H1 (cell line): ENCODE results near the gene NXT1. TPM values are rescaled to one million over a fixed set of nuclear protein-coding genes. Genes with fewer than 3 reads are reported as not detected.

Experiments
- CTCF ChIA-PET: fragments of 300-600 bp; sonication (Branson Sonifier 250); formaldehyde crosslinking; loops from one replicate; lab custom pipeline; 2021; ENCODE audit not compliant: partially characterized antibody; lab: Charles Lee
- POLR2A ChIA-PET: fragments of 300-600 bp; sonication (Branson Sonifier 250); formaldehyde crosslinking; loops from one replicate; lab custom pipeline; 2021; ENCODE audit warnings: inconsistent platforms; ENCODE audit not compliant: partially characterized antibody; lab: Charles Lee
- DNase-seq, 2 experiments: peaks; one replicate each; pipeline versions ENCODE4 v3.0.0 to v3.0.0-alpha.2; 2010 to 2022; ENCODE audit warnings: low spot score in 2 of 2, low read depth in 1 of 2, mixed read lengths in 1 of 2
- FAIRE-seq: peaks from 2 replicates; lab custom pipeline; 2011; peaks lifted over from hg19 to GRCh38; lab: Jason Lieb, UNC
- H2AFZ ChIP-seq: 2 replicates; pipeline ENCODE4 v1.8.1; 2012; ENCODE audit warnings: low read length, inconsistent platforms
- H2AK5ac ChIP-seq: 2 replicates; pipeline ENCODE4 v1.6.1; 2013; ENCODE audit warnings: low read depth, low read length
- H2BK120ac ChIP-seq: replicated peaks from 2 replicates; pipeline ENCODE3; 2013; ENCODE audit warnings: low read depth, low read length, inconsistent platforms
- H2BK12ac ChIP-seq: 2 replicates; pipeline ENCODE4 v1.6.1; 2013; ENCODE audit warnings: low read depth, low read length
- H2BK15ac ChIP-seq: 2 replicates; pipeline ENCODE4 v1.6.1; 2013; ENCODE audit warnings: low read length
- H2BK20ac ChIP-seq: 2 replicates; pipeline ENCODE4 v1.6.1; 2013; ENCODE audit warnings: low read length
- H2BK5ac ChIP-seq: 2 replicates; pipeline ENCODE4 v1.6.1; 2013; ENCODE audit warnings: low read depth, low read length
- H3K14ac ChIP-seq: 2 replicates; pipeline ENCODE4 v1.6.1; 2013; ENCODE audit warnings: inconsistent platforms; ENCODE audit not compliant: insufficient read length
- H3K18ac ChIP-seq: 2 replicates; pipeline ENCODE4 v1.6.1; 2013; ENCODE audit warnings: low read length; ENCODE audit errors: extremely low read depth
- H3K23ac ChIP-seq: 2 replicates; pipeline ENCODE4 v1.6.1; 2013; ENCODE audit warnings: inconsistent platforms; ENCODE audit not compliant: insufficient read length
- H3K23me2 ChIP-seq: 2 replicates; pipeline ENCODE4 v1.6.1; 2013; ENCODE audit warnings: low read depth, low read length
- H3K27ac ChIP-seq: 2 replicates; pipeline ENCODE4 v1.6.1; 2011; ENCODE audit warnings: low read depth, low read length, inconsistent platforms
- H3K27me3 ChIP-seq, 4 experiments: replicated peaks in 1 of 4; 1 replicate in 1 of 4; 2 replicates in 3 of 4; pipeline versions ENCODE4 v1.6.1 to v1.8.1; 2011 to 2013; ENCODE audit warnings: low read length in 3 of 4, mild to moderate bottlenecking in 3 of 4, inconsistent platforms in 2 of 4, mixed read lengths in 2 of 4, moderate library complexity in 1 of 4; ENCODE audit not compliant: control insufficient read depth in 3 of 4, insufficient read depth in 3 of 4; ENCODE audit errors: extremely low read depth in 1 of 4
- H3K36me3 ChIP-seq, 4 experiments: 2 replicates each; pipeline versions ENCODE4 v1.6.1 to v1.8.1; 2011 to 2013; ENCODE audit warnings: mild to moderate bottlenecking in 4 of 4, low read length in 3 of 4, moderate library complexity in 2 of 4, control low read depth in 1 of 4, inconsistent platforms in 1 of 4; ENCODE audit not compliant: insufficient read depth in 4 of 4, control insufficient read depth in 2 of 4
- H3K4ac ChIP-seq: replicated peaks from 2 replicates; pipeline ENCODE3; 2013; ENCODE audit warnings: low read length, low read depth, mixed read lengths, inconsistent platforms; ENCODE audit not compliant: insufficient read length
- H3K4me1 ChIP-seq, 4 experiments: replicated peaks in 1 of 4; 1 replicate in 1 of 4; 2 replicates in 3 of 4; pipeline versions ENCODE4 v1.6.1 to v1.8.1; 2011 to 2013; ENCODE audit warnings: low read length in 3 of 4, inconsistent platforms in 2 of 4, mixed read lengths in 1 of 4; ENCODE audit not compliant: insufficient read depth in 4 of 4, control insufficient read depth in 3 of 4
- H3K4me2 ChIP-seq, 2 experiments: 2 replicates each; pipeline versions ENCODE4 v1.6.1 to v1.8.1; 2011 to 2013; ENCODE audit warnings: low read depth in 2 of 2, low read length in 2 of 2, control low read depth in 1 of 2, inconsistent platforms in 1 of 2, mild to moderate bottlenecking in 1 of 2; ENCODE audit not compliant: insufficient read depth in 1 of 2
- H3K4me3 ChIP-seq, 4 experiments: fragments of 200-600, 300-600 bp in 1 of 4; sonication (generic), shearing (Covaris generic), sonication (Bioruptor Twin) in 1 of 4; 2 replicates each; pipeline versions ENCODE4 v1.5.1 to v1.8.1; 2011 to 2016; ENCODE audit warnings: low read length in 4 of 4, low read depth in 3 of 4, control low read depth in 2 of 4, inconsistent platforms in 2 of 4, mild to moderate bottlenecking in 2 of 4, mixed read lengths in 1 of 4, moderate library complexity in 1 of 4; ENCODE audit not compliant: insufficient read depth in 2 of 4; ENCODE audit errors: extremely low read depth in 1 of 4
- H3K56ac ChIP-seq: replicated peaks from 2 replicates; pipeline ENCODE3; 2013; ENCODE audit warnings: low read depth, mild to moderate bottlenecking, mixed read lengths, low read length, inconsistent platforms; ENCODE audit not compliant: insufficient read length
- H3K79me1 ChIP-seq: 2 replicates; pipeline ENCODE4 v1.6.1; 2013; ENCODE audit warnings: low read depth, low read length, control low read depth
- H3K79me2 ChIP-seq, 2 experiments: 2 replicates each; pipeline versions ENCODE4 v1.6.1 to v1.8.1; 2012 to 2013; ENCODE audit warnings: low read length in 2 of 2, mild to moderate bottlenecking in 2 of 2, inconsistent platforms in 1 of 2; ENCODE audit not compliant: insufficient read depth in 2 of 2, control insufficient read depth in 1 of 2
- H3K9ac ChIP-seq, 4 experiments: replicated peaks in 1 of 4; 1 replicate in 1 of 4; 2 replicates in 3 of 4; pipeline versions ENCODE4 v1.6.1 to v1.8.1; 2011 to 2013; ENCODE audit warnings: low read depth in 3 of 4, low read length in 3 of 4, control low read depth in 2 of 4, mild to moderate bottlenecking in 2 of 4, moderate library complexity in 2 of 4, inconsistent platforms in 1 of 4; ENCODE audit errors: extremely low read depth in 1 of 4
- H3K9me3 ChIP-seq, 2 experiments: 2 replicates each; pipeline versions ENCODE4 v1.6.1 to v1.8.1; 2012 to 2013; ENCODE audit warnings: mild to moderate bottlenecking in 2 of 2, moderate library complexity in 2 of 2, control low read depth in 1 of 2, inconsistent platforms in 1 of 2, low read depth in 1 of 2, low read length in 1 of 2, mixed read lengths in 1 of 2; ENCODE audit not compliant: insufficient read depth in 2 of 2
- H4K20me1 ChIP-seq, 2 experiments: replicated peaks in 1 of 2; 2 replicates each; pipeline versions ENCODE3 to v1.8.1; 2011 to 2013; ENCODE audit warnings: inconsistent platforms in 2 of 2, low read length in 2 of 2, mild to moderate bottlenecking in 1 of 2; ENCODE audit not compliant: insufficient read depth in 2 of 2, control insufficient read depth in 1 of 2
- H4K5ac ChIP-seq: 2 replicates; pipeline ENCODE4 v1.6.1; 2013; ENCODE audit warnings: low read length, low read depth, mixed read lengths, inconsistent platforms; ENCODE audit not compliant: insufficient read length
- H4K8ac ChIP-seq: 2 replicates; pipeline ENCODE4 v1.8.0; 2013; ENCODE audit warnings: mild to moderate bottlenecking, moderate library complexity, low read length, inconsistent platforms; ENCODE audit not compliant: insufficient read depth; ENCODE audit errors: extremely low read depth
- H4K91ac ChIP-seq: replicated peaks from 2 replicates; pipeline ENCODE3; 2013; ENCODE audit warnings: low read length, mixed read lengths, inconsistent platforms; ENCODE audit not compliant: insufficient read length
- CHD2 ChIP-seq: IDR thresholded peaks from 2 replicates; pipeline ENCODE4 v1.6.1; 2012; ENCODE audit warnings: low read length, improper control_type of control experiment
- CREB1 ChIP-seq: IDR thresholded peaks from 2 replicates; pipeline ENCODE4 v1.6.1; 2012; ENCODE audit warnings: inconsistent platforms
- EGR1 ChIP-seq: IDR thresholded peaks from 2 replicates; pipeline ENCODE4 v1.6.1; 2011; ENCODE audit warnings: low read depth, low read length, borderline replicate concordance
- EP300 ChIP-seq, 2 experiments: IDR thresholded peaks; 1 replicate in 1 of 2; 2 replicates in 1 of 2; pipeline ENCODE4 v1.6.1; 2011 to 2012; ENCODE audit warnings: low read depth in 2 of 2, low read length in 2 of 2, mild to moderate bottlenecking in 2 of 2, borderline replicate concordance in 1 of 2, inconsistent platforms in 1 of 2, moderate library complexity in 1 of 2
- FOSL1 ChIP-seq: IDR thresholded peaks from 2 replicates; pipeline ENCODE4 v1.6.1; 2011; ENCODE audit warnings: mild to moderate bottlenecking, low read depth, low read length, moderate library complexity; ENCODE audit not compliant: insufficient read depth
- KDM5A ChIP-seq: fragments of 200-600 bp; IDR thresholded peaks from 2 replicates; pipeline ENCODE4 v1.7.1; 2012; ENCODE audit warnings: mild to moderate bottlenecking, low read length, inconsistent platforms, mixed read lengths
- NANOG ChIP-seq: IDR thresholded peaks from 2 replicates; pipeline ENCODE4 v1.6.1; 2011; ENCODE audit warnings: low read length, low read depth, mild to moderate bottlenecking, inconsistent platforms; ENCODE audit not compliant: insufficient read depth, poor library complexity, severe bottlenecking
- RNF2 ChIP-seq: fragments of 200-900, 300-1000 bp; sonication (generic); IDR thresholded peaks from 2 replicates; pipeline ENCODE4 v1.7.1; 2016; ENCODE audit warnings: borderline replicate concordance, low read depth, mild to moderate bottlenecking, antibody characterized with exemption, low read length; ENCODE audit not compliant: poor library complexity, severe bottlenecking; ENCODE audit errors: missing control alignments
- SIN3A ChIP-seq, 2 experiments: IDR thresholded peaks in 1 of 2; conservative IDR thresholded peaks in 1 of 2; 2 replicates each; pipeline ENCODE4 v1.6.1; 2011 to 2012; ENCODE audit warnings: low read length in 2 of 2, improper control_type of control experiment in 1 of 2, low read depth in 1 of 2, mild to moderate bottlenecking in 1 of 2
- SP1 ChIP-seq: IDR thresholded peaks from 2 replicates; pipeline ENCODE4 v1.6.1; 2011; ENCODE audit warnings: low read depth, low read length
- TEAD4 ChIP-seq: IDR thresholded peaks from 2 replicates; pipeline ENCODE4 v1.6.1; 2012; ENCODE audit warnings: low read depth, low read length, inconsistent platforms, mixed read lengths
- YY1 ChIP-seq: IDR thresholded peaks from 2 replicates; pipeline ENCODE4 v1.6.1; 2011; ENCODE audit warnings: low read depth, mild to moderate bottlenecking, low read length
- WGBS, 2 experiments: shearing (Covaris generic) in 1 of 2; methylation state at CpG; one replicate each; pipeline versions ENCODE4 v1.1.6 to v1.1.7; 2013 to 2015; ENCODE audit warnings: low lambda C conversion rate in 2 of 2, mixed read lengths in 2 of 2, inconsistent platforms in 1 of 2, low coverage in 1 of 2, missing lambda C conversion rate in 1 of 2; ENCODE audit not compliant: insufficient replicate concordance in 2 of 2, insufficient coverage in 1 of 2, insufficient read length in 1 of 2; ENCODE audit errors: extremely low coverage in 1 of 2, missing lambda C conversion rate in 1 of 2; 5-methylcytosine and 5-hydroxymethylcytosine counted together
- polyA plus RNA-seq, 7 experiments: library from polyadenylated mRNA; depleted of rRNA in 3 of 7; stranded (reverse) in 5 of 7; unstranded in 2 of 7; fragments of >200 nt in 5 of 7; fragments of 200-250 nt in 2 of 7; gene quantifications; 1 replicate in 5 of 7; 2 replicates in 1 of 7; 4 replicates in 1 of 7; pipeline versions ENCODE4 v1.2.1 to v1.2.3, GENCODE V29; 2011 to 2013; ENCODE audit warnings: missing spikeins in 2 of 7, mixed read lengths in 2 of 7
- total RNA-seq: library from RNA; stranded (reverse); fragmentation: NEBNext Ultra II Directional; extraction: Animal tissue kit (Norgen Biotek cat#: 25700); gene quantifications from 2 replicates; pipeline ENCODE4 v1.2.1, GENCODE V29; 2021

NXT1 gene
- total and polyA plus RNA-seq, 2 of the 8 experiments (the other 6 are each of a cell fraction or from before 2014, with no cell fraction given), result 23.1 to 26.5 TPM

- 94% methylated on average over 3 of the region's 3 CpGs; no CpG with 5 or more reads in 1 of the 2 experiments for WGBS, 2 experiments
- H2BK5ac ChIP-seq, result no peak overlapping the region
These were observed 42.6 kb upstream of the NXT1 start for GRCh38 chr20:23308024-23308423.

More at GRCh38 chr20:23308024-23308423, 42.6 kb upstream of the NXT1 start:
- H3K14ac ChIP-seq, result no peak overlapping the region
- H4K8ac ChIP-seq, result no peak overlapping the region
- H3K9me3 ChIP-seq, result no peaks in the 10 kb centered on the region
- H3K56ac ChIP-seq, result no peak overlapping the region
- TF ChIP-seq SP1 (no peak), EP300 (IDR thresholded peaks at IDR 0.05; ENCODE audit: borderline replicate concordance in 1 of 2, low read depth in 2 of 2, low read length in 2 of 2) (no peak), FOSL1 (no peak), RNF2 (no peak), CHD2 (no peak), TEAD4 (no peak), EGR1 (no peak), SIN3A (conservative IDR thresholded peaks at IDR 0.05 in 1 of 2, IDR thresholded peaks at IDR 0.05 in 1 of 2; ENCODE audit: low read depth in 1 of 2, low read length in 2 of 2) (no peak), YY1 (no peak), NANOG (no peak), CREB1 (no peak), KDM5A (no peak)
- POLR2A ChIA-PET, result no interaction called here
- H3K4me1 ChIP-seq, result no peaks in the 10 kb centered on the region
- H2AFZ ChIP-seq, result no peak overlapping the region
- H3K4ac ChIP-seq, result no peak overlapping the region
- CTCF ChIA-PET, result no interaction called here
- H3K36me3 ChIP-seq, result no peaks in the 10 kb centered on the region
- H3K18ac ChIP-seq, result no peak overlapping the region
- H4K91ac ChIP-seq, result no peak overlapping the region
- H3K4me3 ChIP-seq, result no peak overlapping the region
- no peaks in the 10 kb centered on the region for H4K20me1 ChIP-seq
- no peak overlapping the region for H2BK20ac ChIP-seq
- no peaks in the 10 kb centered on the region; a peak in 1 of 7 replicates for H3K27me3 ChIP-seq
- no peak overlapping the region for H2BK15ac ChIP-seq
- no peak overlapping the region for H3K4me2 ChIP-seq
- no peak for FAIRE-seq
- no peak for DNase-seq
- H3K23me2 ChIP-seq, result no peaks in the 10 kb centered on the region
- no peak overlapping the region for H2BK120ac ChIP-seq
- H4K5ac ChIP-seq, result no peak overlapping the region
- no peaks in the 10 kb centered on the region; the same call in 1 of the 2 replicates for H3K79me1 ChIP-seq
- no peak overlapping the region for H3K27ac ChIP-seq
- H3K23ac ChIP-seq, result no peak overlapping the region
- H3K9ac ChIP-seq, result no peak overlapping the region
- H2BK12ac ChIP-seq, result no peak overlapping the region
- H2AK5ac ChIP-seq, result no peak overlapping the region
- no peaks in the 10 kb centered on the region for H3K79me2 ChIP-seq
